GM23248 (cell line): ENCODE measurements around the gene APOL3. TPM values are rescaled to one million over a fixed set of nuclear protein-coding genes. Genes with fewer than 3 reads are reported as not detected.

Experiments
- DNase-seq: peaks from one replicate; pipeline ENCODE4 v3.0.0-alpha.2; 2015
- H2AFZ ChIP-seq: fragments of 200-600 bp; sonication (generic); 2 replicates; pipeline ENCODE4 v1.6.1; 2016; ENCODE audit warnings: antibody characterized with exemption
- H3F3A ChIP-seq: fragments of 200-600 bp; sonication (generic); 2 replicates; pipeline ENCODE4 v1.6.1; 2016; ENCODE audit warnings: mild to moderate bottlenecking, antibody characterized with exemption, mixed run types; ENCODE audit not compliant: insufficient read depth
- H3K27ac ChIP-seq: fragments of 200-600 bp; sonication (generic); 2 replicates; pipeline ENCODE4 v1.5.1; 2016; ENCODE audit warnings: mild to moderate bottlenecking
- H3K27me3 ChIP-seq: fragments of 200-600 bp; sonication (generic); replicated peaks from 2 replicates; pipeline ENCODE4 v1.6.1; 2016; ENCODE audit warnings: mild to moderate bottlenecking; ENCODE audit not compliant: insufficient read depth
- H3K36me3 ChIP-seq: fragments of 200-600 bp; sonication (generic); 2 replicates; pipeline ENCODE4 v1.6.1; 2016; ENCODE audit warnings: low read depth, mild to moderate bottlenecking
- H3K4me1 ChIP-seq: fragments of 200-600 bp; sonication (generic); 2 replicates; pipeline ENCODE4 v1.6.1; 2016; ENCODE audit warnings: mild to moderate bottlenecking; ENCODE audit not compliant: insufficient read depth
- H3K4me2 ChIP-seq: fragments of 200-600 bp; sonication (generic); one replicate; pipeline ENCODE4 v1.6.1; 2016; ENCODE audit warnings: mild to moderate bottlenecking; ENCODE audit not compliant: unreplicated experiment
- H3K4me3 ChIP-seq: fragments of 200-600 bp; sonication (generic); 2 replicates; pipeline ENCODE4 v1.5.1; 2016; ENCODE audit warnings: mild to moderate bottlenecking
- H3K79me2 ChIP-seq: fragments of 200-600 bp; sonication (generic); 2 replicates; pipeline ENCODE4 v1.6.1; 2016; ENCODE audit warnings: mild to moderate bottlenecking; ENCODE audit not compliant: insufficient read depth
- H3K9ac ChIP-seq: fragments of 200-600 bp; sonication (generic); 2 replicates; pipeline ENCODE4 v1.6.1; 2016; ENCODE audit warnings: mild to moderate bottlenecking
- H3K9me2 ChIP-seq: fragments of 200-600 bp; sonication (generic); 2 replicates; pipeline ENCODE4 v1.6.1; 2016; ENCODE audit warnings: mixed run types, mild to moderate bottlenecking, moderate library complexity; ENCODE audit not compliant: insufficient read depth
- H3K9me3 ChIP-seq: fragments of 200-600 bp; sonication (generic); one replicate; pipeline ENCODE4 v1.6.1; 2017; ENCODE audit warnings: low read depth
- H4K20me1 ChIP-seq: fragments of 200-600 bp; sonication (generic); 2 replicates; pipeline ENCODE4 v1.6.0; 2016; ENCODE audit not compliant: insufficient read depth
- EZH2 ChIP-seq: fragments of 200-600 bp; sonication (generic); IDR thresholded peaks from 2 replicates; pipeline ENCODE4 v1.6.1; 2018; ENCODE audit warnings: antibody characterized with exemption, mild to moderate bottlenecking; ENCODE audit not compliant: insufficient read depth, poor library complexity, severe bottlenecking
- EZH2phosphoT487 ChIP-seq: fragments of 200-600 bp; sonication (generic); IDR thresholded peaks from 2 replicates; pipeline ENCODE4 v1.6.1; 2018; ENCODE audit warnings: antibody characterized with exemption, moderate library complexity, mild to moderate bottlenecking, low read depth; ENCODE audit not compliant: insufficient read depth
- WGBS, 2 experiments: methylation state at CpG; one replicate each; pipeline ENCODE4 v1.1.6; 2015 to 2017; ENCODE audit warnings: low lambda C conversion rate in 2 of 2, low coverage in 1 of 2; ENCODE audit errors: missing lambda C conversion rate in 2 of 2; 5-methylcytosine and 5-hydroxymethylcytosine counted together
- in situ Hi-C: fragments of 300-500 bp; cut with MboI; formaldehyde crosslinking; loops from 2 replicates; pipeline ENCODE4 v1.15.0; 2020
- polyA plus RNA-seq: library from polyadenylated mRNA; unstranded; fragments of >200 nt; fragmentation: Nextera tagmentation; extraction: Ambion mirVana; gene quantifications from 2 replicates; pipeline ENCODE4 v1.2.1, GENCODE V29; 2016
- total RNA-seq: library from RNA; depleted of rRNA; stranded (reverse); fragments of >200 nt; shearing (Covaris generic); gene quantifications from 2 replicates; pipeline ENCODE4 v1.2.3, GENCODE V29; 2014

Gene APOL3
- total and polyA plus RNA-seq, 2 experiments from 2014 or later, result 4.0 to 5.5 TPM

DNA sequence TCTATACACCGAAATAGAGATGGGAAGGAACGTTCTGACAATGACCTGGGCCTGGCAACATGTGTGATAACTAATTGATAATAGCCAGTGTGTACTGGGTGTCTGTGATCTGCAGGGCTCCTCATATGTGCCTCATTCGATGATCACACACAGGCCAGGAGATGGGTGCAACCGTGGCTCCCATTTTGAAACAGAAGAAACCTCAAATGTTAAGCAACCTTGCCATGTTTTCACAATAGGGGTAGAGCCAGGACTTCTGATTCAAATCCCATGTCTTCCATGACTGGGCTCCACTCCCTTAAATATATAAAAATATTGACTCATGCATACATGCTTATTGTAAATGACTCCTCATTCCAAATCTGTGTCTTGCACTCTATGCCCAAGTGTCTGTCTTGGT lies 11.1 kb downstream of the APOL3 start:
- H3F3A ChIP-seq, result peaks cover 8% of the 10 kb centered on the region; the same call in 1 of the 2 replicates
- no peak overlapping the region for H2AFZ ChIP-seq
- no peaks in the 10 kb centered on the region for H3K9me2 ChIP-seq
- no peaks in the 10 kb centered on the region for H3K36me3 ChIP-seq
- H3K27ac ChIP-seq, result no peak overlapping the region
- WGBS, 2 experiments, result 10 to 14% methylated on average over 4 of the region's 4 CpGs
- H3K79me2 ChIP-seq, result no peaks in the 10 kb centered on the region
- no peak overlapping the region for H3K4me3 ChIP-seq
- peak; percentile 62 for DNase-seq
- H3K4me1 ChIP-seq, result peaks cover 12% of the 10 kb centered on the region
- H3K4me2 ChIP-seq, result no peak overlapping the region
- H3K9me3 ChIP-seq, result no peaks in the 10 kb centered on the region
- no peaks in the 10 kb centered on the region for H4K20me1 ChIP-seq
- TF ChIP-seq EZH2 (no peak), EZH2phosphoT487 (no peak)
- in situ Hi-C loops, result loop anchor here (5.0 kb wide), 1 partner anchor 33 kb away; no protein-coding TSS in a partner anchor
- H3K27me3 ChIP-seq, result no peaks in the 10 kb centered on the region
- H3K9ac ChIP-seq, result no peak overlapping the region

DNA sequence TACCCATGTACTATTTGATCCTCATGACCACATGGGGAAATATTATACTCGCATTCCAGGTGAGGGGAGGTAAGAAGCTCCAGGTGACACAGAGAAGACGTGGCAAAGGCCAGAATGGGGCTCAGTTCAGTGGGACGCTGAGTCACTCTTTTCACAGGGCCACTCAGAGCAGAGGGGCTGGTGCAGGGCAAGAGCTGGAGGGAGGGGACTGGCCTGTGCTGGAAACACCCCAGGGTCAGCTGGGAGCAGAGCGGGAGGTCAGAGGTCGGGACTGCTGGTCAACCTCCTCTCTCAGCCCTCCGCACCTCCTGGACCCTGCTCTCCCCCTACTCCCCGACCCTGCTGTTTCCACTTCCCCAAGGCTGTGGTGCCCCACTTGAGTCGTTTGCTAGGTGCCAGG lies 12.1 kb downstream of the APOL3 start:
- H3K27ac ChIP-seq, result no peak overlapping the region
- H3K4me1 ChIP-seq, result peaks cover 12% of the 10 kb centered on the region
- H2AFZ ChIP-seq, result no peak overlapping the region
- WGBS, 2 experiments, result 81% methylated on average over 7 to 8 of the region's 8 CpGs
- no peaks in the 10 kb centered on the region for H3K27me3 ChIP-seq
- H3K9ac ChIP-seq, result no peak overlapping the region
- no peaks in the 10 kb centered on the region for H3K79me2 ChIP-seq
- no peak for DNase-seq
- TF ChIP-seq EZH2, result no peak
- TF ChIP-seq EZH2phosphoT487, result no peak
- H4K20me1 ChIP-seq, result no peaks in the 10 kb centered on the region
- H3F3A ChIP-seq, result peaks cover 8% of the 10 kb centered on the region; the same call in 1 of the 2 replicates
- H3K9me3 ChIP-seq, result no peaks in the 10 kb centered on the region
- H3K4me3 ChIP-seq, result no peak overlapping the region
- H3K9me2 ChIP-seq, result no peaks in the 10 kb centered on the region
- H3K4me2 ChIP-seq, result no peak overlapping the region
- in situ Hi-C loops, result loop anchor here (5.0 kb wide), 1 partner anchor 34 kb away; no protein-coding TSS in a partner anchor
- no peaks in the 10 kb centered on the region for H3K36me3 ChIP-seq

DNA sequence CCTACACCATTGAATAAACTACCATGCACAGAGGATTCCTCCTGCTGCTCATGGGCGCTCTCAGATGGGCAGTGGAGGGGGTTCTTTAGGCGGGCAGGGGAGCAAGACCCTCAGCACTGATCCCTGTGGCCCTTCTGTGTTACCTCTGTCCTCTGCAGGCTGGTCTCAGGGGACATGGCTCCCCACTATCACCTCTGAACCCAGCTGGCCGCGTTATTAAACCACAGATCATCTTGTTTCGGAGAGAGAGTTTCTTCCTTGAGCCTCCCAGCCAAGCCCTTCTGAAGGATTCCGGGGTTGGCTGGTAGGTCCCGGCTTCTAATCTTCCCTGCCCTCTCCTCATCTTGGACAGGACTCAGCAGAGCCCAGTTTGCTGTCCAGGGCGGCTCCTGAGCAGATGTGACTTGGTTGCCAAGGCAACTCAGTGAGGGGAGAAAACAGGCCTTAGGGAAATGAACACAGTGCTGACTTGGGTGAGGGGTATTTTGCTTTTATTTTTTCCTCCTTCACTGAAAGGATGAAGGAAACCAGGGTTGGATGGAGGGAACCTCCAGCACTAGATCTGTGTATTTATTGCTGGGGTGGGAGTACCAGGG lies 13.3 kb downstream of the APOL3 start:
- Histone ChIP-seq H3K79me2 (no peaks in the 10 kb centered on the region), H3K36me3 (no peaks in the 10 kb centered on the region), H3K4me1 (peaks cover 12% of the 10 kb centered on the region), H2AFZ (no peak overlapping the region), H4K20me1 (no peaks in the 10 kb centered on the region), H3F3A (peaks cover 8% of the 10 kb centered on the region; the same call in 1 of the 2 replicates), H3K27me3 (no peaks in the 10 kb centered on the region), H3K4me2 (no peak overlapping the region), H3K9ac (no peak overlapping the region), H3K4me3 (no peak overlapping the region), H3K27ac (no peak overlapping the region), H3K9me2 (no peaks in the 10 kb centered on the region), H3K9me3 (no peaks in the 10 kb centered on the region)
- in situ Hi-C loops, result loop anchor here (5.0 kb wide), 1 partner anchor 35 kb away; no protein-coding TSS in a partner anchor
- 73 to 75% methylated on average over 8 of the region's 8 CpGs for WGBS, 2 experiments
- no peak for DNase-seq
- TF ChIP-seq EZH2, result no peak

DNA sequence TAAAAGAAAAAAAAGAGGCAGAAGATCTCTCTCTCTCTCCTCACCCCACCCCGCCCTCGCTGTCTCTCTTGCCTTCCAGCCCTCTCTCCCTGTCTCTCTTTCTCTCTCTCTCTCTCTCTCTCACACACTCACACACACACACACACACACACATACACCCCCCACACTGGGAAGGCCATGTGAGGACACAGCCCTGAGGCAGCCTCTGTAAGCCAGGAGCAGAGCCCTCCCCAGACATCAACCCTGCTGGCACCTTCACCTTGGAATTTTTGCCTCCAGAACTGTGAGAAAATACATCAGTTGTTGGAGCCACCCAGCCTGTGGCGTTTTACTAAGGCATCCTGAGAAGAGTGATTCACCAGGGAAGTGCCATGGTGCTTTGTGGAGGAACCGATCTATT lies 14.7 kb downstream of the APOL3 start:
- H3K9me2 ChIP-seq, result no peaks in the 10 kb centered on the region
- no peaks in the 10 kb centered on the region for H3K79me2 ChIP-seq
- no peaks in the 10 kb centered on the region for H3K9me3 ChIP-seq
- no peaks in the 10 kb centered on the region for H3K36me3 ChIP-seq
- 11 to 21% methylated on average over 2 to 4 of the region's 4 CpGs for WGBS, 2 experiments
- peak overlapping the region; percentile 16; the same call in 1 of the 2 replicates for H3K27ac ChIP-seq
- in situ Hi-C loops, result loop anchor here (5.0 kb wide), 1 partner anchor 36 kb away; no protein-coding TSS in a partner anchor
- H3K4me2 ChIP-seq, result no peak overlapping the region
- H2AFZ ChIP-seq, result peak overlapping the region; percentile 76
- no peaks in the 10 kb centered on the region for H4K20me1 ChIP-seq
- H3K9ac ChIP-seq, result peak overlapping the region; percentile 25; the same call in 1 of the 2 replicates
- no peaks in the 10 kb centered on the region for H3K27me3 ChIP-seq
- DNase-seq, result peak; percentile 71
- no peak overlapping the region for H3K4me3 ChIP-seq
- H3F3A ChIP-seq, result peaks cover 4% of the 10 kb centered on the region; the same call in 1 of the 2 replicates
- peaks cover 9% of the 10 kb centered on the region for H3K4me1 ChIP-seq
- TF ChIP-seq EZH2phosphoT487 (no peak), EZH2 (no peak)
